ENCODE measurements around the gene PRKN. TPM values are rescaled to one million over a fixed set of nuclear protein-coding genes. Genes with fewer than 3 reads are reported as not detected.

PRKN gene
- polyA plus RNA-seq (2011; rRNA removed) (0.42 and 0.71 TPM in 2 replicates), polyA minus RNA-seq (2011; rRNA and poly(A)+ RNA removed) (2.0 and 2.8 TPM in 2 replicates)

- H3K27me3 ChIP-seq (ENCODE audit: control insufficient read depth, insufficient read depth, low read length), result no peaks in the 10 kb centered on the region
- CTCF ChIA-PET, result interaction anchor here (0.7 to 0.9 kb wide), 2 partner anchors 11 to 1105 kb away, joined by 3 read pairs; no protein-coding TSS in a partner anchor
- no peak for TF ChIP-seq CTCF (IDR thresholded peaks at IDR 0.05; ENCODE audit: insufficient read depth, low read depth, low read length)
- H3K4me3 ChIP-seq (ENCODE audit: low read depth, low read length), result peak within 1 kb of the TSS; percentile 73
- H3K36me3 ChIP-seq (ENCODE audit: control insufficient read depth, insufficient read depth, low read length), result no peaks in the 10 kb centered on the region
- peak; percentile 78 for DNase-seq (ENCODE audit: low read depth)
- POLR2A ChIA-PET, result no interaction called here
Measured at GRCh38 chr6:162727322-162728182, at the start of gene PRKN, which contains the start of gene PACRG. Gene PRKN, minus strand, starts transcription at chr6:162727766. Gene PACRG, plus strand, starts transcription at chr6:162727974.

- CTCF ChIA-PET, result interaction anchor here (1.1 kb wide), 1 partner anchor 56 kb away, joined by 3 read pairs; no protein-coding TSS in a partner anchor
Measured at GRCh38 chr6:162777091-162777490, 49.5 kb upstream of the PRKN start.

GRCh38 chr6:162773996-162774395, 46.4 kb upstream of the PRKN start:
- Histone ChIP-seq H3K4me3 (ENCODE audit: low read depth, low read length) (no peak overlapping the region), H3K36me3 (ENCODE audit: control insufficient read depth, insufficient read depth, low read length) (no peaks in the 10 kb centered on the region), H3K27me3 (ENCODE audit: control insufficient read depth, insufficient read depth, low read length) (no peaks in the 10 kb centered on the region)
- no peak for TF ChIP-seq CTCF (IDR thresholded peaks at IDR 0.05; ENCODE audit: insufficient read depth, low read depth, low read length)
- DNase-seq (ENCODE audit: low read depth), result no peak
- POLR2A ChIA-PET, result no interaction called here
- CTCF ChIA-PET, result no interaction called here

More at GRCh38 chr6:162777091-162777490, 49.5 kb upstream of the PRKN start:
- no peak for TF ChIP-seq CTCF (IDR thresholded peaks at IDR 0.05; ENCODE audit: insufficient read depth, low read depth, low read length)
- Histone ChIP-seq H3K4me3 (ENCODE audit: low read depth, low read length) (no peak overlapping the region), H3K27me3 (ENCODE audit: control insufficient read depth, insufficient read depth, low read length) (no peaks in the 10 kb centered on the region), H3K36me3 (ENCODE audit: control insufficient read depth, insufficient read depth, low read length) (no peaks in the 10 kb centered on the region)
- DNase-seq (ENCODE audit: low read depth), result no peak
- POLR2A ChIA-PET, result no interaction called here

- CTCF ChIA-PET, result no interaction called here
- POLR2A ChIA-PET, result no interaction called here
- DNase-seq (ENCODE audit: low read depth), result no peak
- H3K4me3 ChIP-seq (ENCODE audit: low read depth, low read length), result no peak overlapping the region
- H3K36me3 ChIP-seq (ENCODE audit: control insufficient read depth, insufficient read depth, low read length), result no peaks in the 10 kb centered on the region
- no peaks in the 10 kb centered on the region for H3K27me3 ChIP-seq (ENCODE audit: control insufficient read depth, insufficient read depth, low read length)
- TF ChIP-seq CTCF (IDR thresholded peaks at IDR 0.05; ENCODE audit: insufficient read depth, low read depth, low read length), result no peak
Measured at GRCh38 chr6:162772466-162772865, 44.9 kb upstream of the PRKN start.

- POLR2A ChIA-PET, result no interaction called here
- DNase-seq (ENCODE audit: low read depth), result no peak
- Histone ChIP-seq H3K4me3 (ENCODE audit: low read depth, low read length) (no peak overlapping the region), H3K36me3 (ENCODE audit: control insufficient read depth, insufficient read depth, low read length) (no peaks in the 10 kb centered on the region), H3K27me3 (ENCODE audit: control insufficient read depth, insufficient read depth, low read length) (no peaks in the 10 kb centered on the region)
- CTCF ChIA-PET, result no interaction called here
- no peak for TF ChIP-seq CTCF (IDR thresholded peaks at IDR 0.05; ENCODE audit: insufficient read depth, low read depth, low read length)
Measured at GRCh38 chr6:162770955-162771354, 43.4 kb upstream of the PRKN start.
